Epithelial cell of esophagus (primary cell): ENCODE results near the gene TMEM175.
A peak's percentile ranks its signal among the peaks of the same experiment; 100 is the strongest.
"Not testable (repeated sequence)": the region's sequence is repeated elsewhere in the genome, so short reads cannot be mapped to it uniquely, and the experiment has no call there.

Experiments
- DNase-seq: peaks from one replicate; pipeline ENCODE4 v3.0.0; 2010; ENCODE audit warnings: low read depth
- H3K4me3 ChIP-seq: 2 replicates; pipeline ENCODE4 v1.5.1; 2011; ENCODE audit warnings: mild to moderate bottlenecking, low read length, control low read depth
- CTCF ChIP-seq: IDR thresholded peaks from 2 replicates; pipeline ENCODE4 v1.5.1; 2011; ENCODE audit warnings: low read depth, mild to moderate bottlenecking, low read length, control low read depth, inconsistent platforms; ENCODE audit not compliant: insufficient read depth; ENCODE audit errors: missing control alignments

The TMEM175 gene

DNA sequence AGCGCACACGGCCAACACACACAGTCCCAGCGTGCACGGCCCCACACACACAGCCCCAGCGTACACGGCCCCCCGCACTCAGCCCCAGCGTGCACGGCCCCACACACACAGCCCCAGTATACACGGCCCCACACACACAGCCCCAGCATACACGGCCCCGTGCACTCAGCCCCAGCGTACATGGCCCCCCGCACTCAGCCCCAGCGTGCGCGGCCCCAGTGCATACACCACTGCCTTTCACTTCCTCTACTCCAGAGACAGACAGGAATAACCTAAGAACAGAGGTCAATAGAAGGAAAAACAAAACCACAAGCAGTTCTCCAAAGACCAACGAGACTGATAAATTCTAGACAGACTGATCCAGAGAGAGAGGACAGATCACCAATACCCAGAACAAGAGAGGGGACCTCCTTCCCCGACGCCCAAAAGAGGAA lies 17.2 kb upstream of the TMEM175 start:
- H3K4me3 ChIP-seq, result no peak overlapping the region
- no peak for TF ChIP-seq CTCF
- DNase-seq, result no peak

- H3K4me3 ChIP-seq, result no peak overlapping the region
- no peak for DNase-seq
- no peak for TF ChIP-seq CTCF
Observed at GRCh38 chr4:915595-915994, 16.7 kb upstream of the TMEM175 start.

GRCh38 chr4:917466-917865 lies 14.8 kb upstream of the TMEM175 start:
- no peak for DNase-seq
- no peak for TF ChIP-seq CTCF
- no peak overlapping the region for H3K4me3 ChIP-seq

DNA sequence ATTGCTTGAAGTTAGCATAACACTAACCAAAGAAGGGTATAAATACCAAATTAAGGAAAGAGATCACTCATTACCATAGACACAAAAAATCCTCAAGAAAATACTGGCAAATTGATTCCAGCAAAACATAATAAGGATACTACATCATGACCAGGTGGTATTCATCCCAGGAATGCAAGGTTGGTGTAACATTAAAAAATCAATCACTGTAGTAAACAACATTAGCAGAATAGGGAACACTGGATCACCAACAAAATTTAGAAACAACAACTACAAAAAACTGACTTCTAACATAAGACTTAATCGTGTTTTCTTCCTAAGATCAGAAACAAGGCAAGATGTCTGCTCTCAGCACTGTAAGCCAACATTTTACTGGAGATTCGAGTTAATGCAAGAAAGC lies 14.3 kb upstream of the TMEM175 start:
- DNase-seq, result no peak
- no peak overlapping the region for H3K4me3 ChIP-seq
- TF ChIP-seq CTCF, result no peak

GRCh38 chr4:918591-918990 lies 13.7 kb upstream of the TMEM175 start:
- DNase-seq, H3K4me3 ChIP-seq: not testable (repeated sequence)

GRCh38 chr4:919004-919680 lies 13.1 kb upstream of the TMEM175 start:
- not testable (repeated sequence) for DNase-seq, H3K4me3 ChIP-seq

DNA sequence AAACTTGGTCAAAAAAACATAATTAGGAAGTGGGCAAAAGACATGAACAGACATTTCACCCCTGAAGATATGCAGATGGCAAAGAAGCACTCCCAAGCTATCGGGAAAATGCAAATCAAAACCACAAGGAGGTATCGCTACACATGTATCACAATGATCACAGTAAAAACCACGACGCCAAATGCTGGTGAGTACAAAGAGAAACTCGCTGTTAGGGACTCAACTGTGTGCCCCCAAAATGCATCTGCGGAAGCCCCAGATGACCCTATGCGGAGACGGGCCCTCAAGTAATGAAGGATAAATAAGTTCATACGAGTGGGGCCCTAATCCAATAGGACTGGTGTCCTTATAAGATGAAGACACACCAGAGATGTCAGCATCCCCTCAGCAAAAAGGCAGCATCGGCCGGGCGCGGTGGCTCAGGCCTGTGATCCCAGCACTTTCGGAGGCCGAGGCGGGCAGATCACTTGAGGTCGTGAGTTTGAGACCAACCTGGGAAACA lies 10.4 kb upstream of the TMEM175 start:
- no peak overlapping the region for H3K4me3 ChIP-seq
- no peak for TF ChIP-seq CTCF
- no peak for DNase-seq

DNA sequence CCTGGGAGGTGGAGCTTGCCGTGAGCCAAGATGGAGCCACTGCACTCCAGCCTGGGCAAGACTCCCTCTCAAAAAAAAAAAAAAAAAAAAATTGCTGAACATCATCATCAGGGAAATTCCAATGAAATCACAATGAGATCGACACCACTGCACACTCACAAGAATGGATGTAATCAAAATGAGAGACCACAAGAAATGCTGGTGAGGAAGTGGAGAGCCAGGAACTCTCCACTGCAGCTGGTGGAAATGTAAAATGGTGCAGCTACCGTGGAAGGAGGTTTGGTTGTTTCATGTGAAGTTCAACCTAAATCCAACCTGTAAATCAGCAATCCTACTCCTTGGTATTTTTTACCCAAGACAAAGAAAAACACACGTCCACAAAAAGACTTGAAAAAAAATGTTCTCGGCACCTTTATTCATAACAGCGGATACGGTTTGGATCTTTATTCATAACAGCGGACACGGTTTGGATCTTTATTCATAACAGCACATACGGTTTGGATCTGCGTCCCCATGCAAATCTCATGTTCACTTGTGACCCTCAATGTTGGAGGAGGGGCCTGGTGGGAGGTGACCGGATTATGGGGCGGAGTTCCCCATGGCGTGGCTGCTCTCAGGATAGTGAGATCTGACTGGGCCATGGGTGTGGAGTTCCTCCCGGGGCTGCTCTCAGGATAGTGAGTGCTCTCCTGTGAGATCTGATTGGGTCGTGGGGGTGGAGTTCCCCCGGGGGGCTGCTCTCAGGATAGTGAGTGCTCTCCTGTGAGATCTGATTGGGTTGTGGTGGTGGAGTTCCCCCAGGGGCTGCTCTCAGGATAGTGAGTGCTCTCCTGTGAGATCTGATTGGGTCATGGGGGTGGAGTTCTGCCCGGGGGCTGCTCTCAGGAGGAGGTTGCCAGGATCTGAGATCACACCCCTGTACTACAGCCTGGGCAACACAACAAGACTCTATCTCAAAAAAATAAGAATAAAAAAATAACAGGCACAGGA lies 7.9 kb upstream of the TMEM175 start:
- TF ChIP-seq CTCF, result no peak
- H3K4me3 ChIP-seq, result no peak overlapping the region
- DNase-seq, result peak; percentile 43
